Measurements from ENCODE around the gene LAMTOR2.

- TF ChIP-seq, protein P1, sequence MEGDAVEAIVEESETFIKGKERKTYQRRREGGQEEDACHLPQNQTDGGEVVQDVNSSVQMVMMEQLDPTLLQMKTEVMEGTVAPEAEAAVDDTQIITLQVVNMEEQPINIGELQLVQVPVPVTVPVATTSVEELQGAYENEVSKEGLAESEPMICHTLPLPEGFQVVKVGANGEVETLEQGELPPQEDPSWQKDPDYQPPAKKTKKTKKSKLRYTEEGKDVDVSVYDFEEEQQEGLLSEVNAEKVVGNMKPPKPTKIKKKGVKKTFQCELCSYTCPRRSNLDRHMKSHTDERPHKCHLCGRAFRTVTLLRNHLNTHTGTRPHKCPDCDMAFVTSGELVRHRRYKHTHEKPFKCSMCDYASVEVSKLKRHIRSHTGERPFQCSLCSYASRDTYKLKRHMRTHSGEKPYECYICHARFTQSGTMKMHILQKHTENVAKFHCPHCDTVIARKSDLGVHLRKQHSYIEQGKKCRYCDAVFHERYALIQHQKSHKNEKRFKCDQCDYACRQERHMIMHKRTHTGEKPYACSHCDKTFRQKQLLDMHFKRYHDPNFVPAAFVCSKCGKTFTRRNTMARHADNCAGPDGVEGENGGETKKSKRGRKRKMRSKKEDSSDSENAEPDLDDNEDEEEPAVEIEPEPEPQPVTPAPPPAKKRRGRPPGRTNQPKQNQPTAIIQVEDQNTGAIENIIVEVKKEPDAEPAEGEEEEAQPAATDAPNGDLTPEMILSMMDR (IDR thresholded peaks at IDR 0.05): no peak
- TF ChIP-seq POLR2A (IDR thresholded peaks at IDR 0.05): peak in 1 of 2 donors; percentile 32
Measured at GRCh38 chr1:156060937-156061636, 6.5 kb downstream of the LAMTOR2 start, which contains the start of gene RAB25.

All from uterus (tissue), 2 donors.